ENCODE results near the gene SMYD5.

Gene SMYD5

DNA sequence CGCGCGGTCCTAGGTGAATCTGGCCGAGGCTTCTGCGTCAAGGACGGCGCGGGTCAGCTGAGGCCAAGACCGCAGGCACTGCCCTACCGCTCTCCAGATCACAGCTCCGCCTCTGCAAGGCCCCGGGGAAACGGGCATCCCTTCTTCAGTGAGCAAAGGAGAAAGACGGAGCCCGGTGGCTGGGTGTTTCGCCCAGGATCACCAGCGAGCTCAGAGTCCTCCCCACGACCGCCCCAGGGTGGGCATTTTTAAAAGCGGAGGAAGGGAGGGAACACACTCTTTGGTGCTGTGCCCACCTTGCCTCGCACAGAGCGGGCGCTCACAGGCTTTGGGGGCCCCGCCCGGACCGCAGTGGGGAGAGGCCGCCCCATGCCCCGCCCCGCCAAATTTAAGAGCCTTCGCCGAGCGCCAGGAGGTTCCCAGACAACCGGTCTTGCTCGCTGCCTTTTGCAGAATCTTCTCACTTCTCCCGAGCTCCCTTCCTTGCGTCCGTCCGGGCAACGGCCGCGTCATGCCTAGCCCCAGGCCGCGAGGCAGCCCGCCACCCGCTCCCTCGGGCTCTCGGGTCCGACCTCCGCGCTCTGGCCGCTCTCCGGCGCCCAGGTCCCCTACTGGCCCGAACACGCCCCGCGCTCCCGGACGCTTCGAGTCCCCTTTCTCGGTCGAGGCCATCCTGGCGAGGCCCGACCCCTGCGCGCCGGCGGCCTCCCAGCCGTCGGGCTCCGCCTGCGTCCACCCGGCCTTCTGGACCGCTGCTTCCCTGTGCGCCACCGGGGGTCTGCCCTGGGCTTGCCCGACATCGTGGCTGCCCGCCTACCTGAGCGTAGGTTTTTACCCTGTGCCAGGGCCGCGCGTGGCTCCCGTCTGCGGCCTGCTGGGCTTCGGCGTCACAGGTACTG is 11.6 kb upstream of the SMYD5 start, which contains the start of gene NOTO:
NOTO (plus strand) TSS at position 419 of the 899 bp plus-strand sequence; CDS start at position 512, 93 bp downstream.
- Histone ChIP-seq H3K9me3 (ENCODE audit: low read depth, low read length) (no peaks in the 10 kb centered on the region), H3K4me3 (no peak within 1 kb of the TSS), H3K9ac (ENCODE audit: insufficient read length) (no peak within 1 kb of the TSS), H3K36me3 (ENCODE audit: insufficient read depth, low read length) (no peaks in the 10 kb centered on the region), H3K27ac (no peak within 1 kb of the TSS)
- TF ChIP-seq EZH2 (IDR thresholded peaks at IDR 0.05) (no peak), FOXP2 (optimal IDR thresholded peaks at IDR 0.05; ENCODE audit: control extremely low read depth, extremely low read length, insufficient read depth) (no peak), POLR2AphosphoS5 (IDR thresholded peaks at IDR 0.05; ENCODE audit: borderline replicate concordance, low read depth, low read length) (no peak)
- DNase-seq (ENCODE audit: low read depth, low spot score), result no peak

DNA sequence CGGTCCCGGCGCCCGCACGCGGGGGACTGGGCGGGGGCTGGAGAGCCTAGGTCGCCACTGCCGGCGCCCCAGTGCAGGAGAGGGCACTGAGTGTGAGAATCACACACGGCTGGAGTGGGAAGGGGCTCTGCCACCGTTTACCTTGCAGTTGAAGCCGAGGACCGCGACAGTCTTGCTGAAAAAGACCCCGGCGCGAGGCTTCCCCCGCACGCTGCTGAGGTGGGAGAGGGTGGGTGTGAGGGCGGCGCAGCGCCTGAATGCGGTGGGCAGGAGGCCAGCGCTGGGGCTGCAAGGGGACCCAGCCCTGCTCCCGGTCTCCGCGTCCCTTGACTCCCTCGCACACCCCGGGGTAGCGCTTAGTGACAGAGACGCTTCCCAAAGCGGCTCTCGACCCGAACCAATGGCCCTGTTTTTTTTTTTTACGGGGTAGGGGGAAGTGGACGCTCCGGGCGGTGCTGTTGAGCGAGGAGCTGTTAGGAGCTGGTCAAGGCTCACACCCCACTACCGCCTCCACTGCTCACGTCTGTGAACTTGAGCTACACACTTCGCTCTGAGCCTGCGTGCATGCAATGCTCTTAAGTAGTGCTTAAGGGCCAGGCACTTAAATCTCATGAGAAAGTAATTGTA is 10.9 kb upstream of the SMYD5 start:
- H3K9me3 ChIP-seq (ENCODE audit: low read depth, low read length), result no peaks in the 10 kb centered on the region
- no peak for TF ChIP-seq EZH2 (IDR thresholded peaks at IDR 0.05)
- TF ChIP-seq POLR2AphosphoS5 (IDR thresholded peaks at IDR 0.05; ENCODE audit: borderline replicate concordance, low read depth, low read length), result no peak
- no peak for TF ChIP-seq FOXP2 (optimal IDR thresholded peaks at IDR 0.05; ENCODE audit: control extremely low read depth, extremely low read length, insufficient read depth)
- H3K36me3 ChIP-seq (ENCODE audit: insufficient read depth, low read length), result no peaks in the 10 kb centered on the region
- no peak for DNase-seq (ENCODE audit: low read depth, low spot score)
- H3K9ac ChIP-seq (ENCODE audit: insufficient read length), result no peak overlapping the region
- no peak overlapping the region for H3K27ac ChIP-seq
- H3K4me3 ChIP-seq, result no peak overlapping the region

DNA sequence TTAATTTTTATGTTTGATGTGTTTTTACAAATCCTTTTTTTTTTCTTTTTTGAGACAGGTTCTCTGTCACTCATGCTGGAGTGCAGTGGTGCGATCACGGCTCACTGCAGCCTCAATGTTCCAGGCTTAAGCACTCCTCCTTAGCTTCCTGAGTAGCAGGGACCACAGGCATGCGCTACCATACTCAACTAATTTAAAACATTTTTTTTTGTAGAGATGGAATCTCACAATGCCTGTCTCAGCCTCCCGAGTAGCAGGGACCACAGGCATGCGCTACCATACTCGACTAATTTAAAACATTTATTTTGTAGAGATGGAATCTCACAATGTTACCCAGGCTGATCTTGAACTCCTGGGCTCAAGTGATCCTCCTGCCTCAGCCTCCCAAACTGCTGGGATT is 8.4 kb upstream of the SMYD5 start:
- no peak for TF ChIP-seq POLR2AphosphoS5 (IDR thresholded peaks at IDR 0.05; ENCODE audit: borderline replicate concordance, low read depth, low read length)
- TF ChIP-seq FOXP2 (optimal IDR thresholded peaks at IDR 0.05; ENCODE audit: control extremely low read depth, extremely low read length, insufficient read depth), result no peak
- no peak for TF ChIP-seq EZH2 (IDR thresholded peaks at IDR 0.05)
- Histone ChIP-seq H3K9ac (ENCODE audit: insufficient read length) (no peak overlapping the region), H3K9me3 (ENCODE audit: low read depth, low read length) (no peaks in the 10 kb centered on the region), H3K36me3 (ENCODE audit: insufficient read depth, low read length) (no peaks in the 10 kb centered on the region), H3K27ac (no peak overlapping the region), H3K4me3 (no peak overlapping the region)
- no peak for DNase-seq (ENCODE audit: low read depth, low spot score)

DNA sequence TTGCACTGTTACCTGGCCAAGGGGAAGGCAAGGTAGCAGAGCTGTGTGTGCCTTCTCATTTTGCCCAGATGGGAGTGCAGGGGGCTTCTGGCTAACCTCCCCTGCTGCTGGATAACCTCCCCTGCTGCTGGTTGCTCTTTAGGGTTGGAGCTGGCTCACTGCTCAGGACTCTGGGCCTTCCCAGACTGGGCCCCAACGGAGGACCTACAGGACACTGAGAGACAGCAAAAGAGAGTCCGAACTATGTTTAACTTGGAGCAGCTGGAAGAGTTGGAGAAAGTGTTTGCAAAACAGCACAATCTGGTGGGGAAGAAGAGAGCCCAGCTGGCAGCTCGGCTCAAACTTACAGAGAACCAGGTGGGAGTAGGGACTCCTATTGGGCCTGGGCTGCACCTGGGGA is 5.8 kb upstream of the SMYD5 start:
- no peak for DNase-seq (ENCODE audit: low read depth, low spot score)
- Histone ChIP-seq H3K9me3 (ENCODE audit: low read depth, low read length) (no peaks in the 10 kb centered on the region), H3K27ac (no peak overlapping the region), H3K36me3 (ENCODE audit: insufficient read depth, low read length) (no peaks in the 10 kb centered on the region), H3K9ac (ENCODE audit: insufficient read length) (no peak overlapping the region), H3K4me3 (no peak overlapping the region)
- no peak for TF ChIP-seq POLR2AphosphoS5 (IDR thresholded peaks at IDR 0.05; ENCODE audit: borderline replicate concordance, low read depth, low read length)

DNA sequence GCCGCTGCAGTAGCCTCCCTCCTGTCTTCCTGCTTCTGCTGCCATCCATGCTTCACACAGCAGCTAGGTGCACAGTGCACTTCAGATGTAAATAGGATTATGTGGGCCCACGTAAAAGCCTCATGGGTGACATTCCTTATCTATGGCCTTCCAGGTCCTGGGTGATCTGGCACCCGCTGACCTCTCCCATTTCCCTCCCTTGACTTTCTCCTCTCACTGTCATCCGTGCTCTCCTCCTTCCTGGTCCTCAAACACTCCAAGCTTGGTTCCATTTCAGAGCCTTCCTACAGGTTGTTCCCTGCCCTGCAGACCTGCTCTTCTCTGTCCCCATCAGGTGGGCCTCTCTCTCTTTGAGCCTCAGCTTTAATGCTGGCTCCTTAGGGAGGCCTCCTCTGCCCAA is 4.0 kb upstream of the SMYD5 start:
- Histone ChIP-seq H3K36me3 (ENCODE audit: insufficient read depth, low read length) (no peaks in the 10 kb centered on the region), H3K27ac (no peak overlapping the region), H3K4me3 (no peak overlapping the region), H3K9me3 (ENCODE audit: low read depth, low read length) (no peaks in the 10 kb centered on the region), H3K9ac (ENCODE audit: insufficient read length) (no peak overlapping the region)
- DNase-seq (ENCODE audit: low read depth, low spot score), result no peak
- TF ChIP-seq FOXP2 (optimal IDR thresholded peaks at IDR 0.05; ENCODE audit: control extremely low read depth, extremely low read length, insufficient read depth) (no peak), POLR2AphosphoS5 (IDR thresholded peaks at IDR 0.05; ENCODE audit: borderline replicate concordance, low read depth, low read length) (no peak), EZH2 (IDR thresholded peaks at IDR 0.05) (no peak)

GRCh38 chr2:73210696-73211095 is 3.3 kb upstream of the SMYD5 start:
- H3K9ac ChIP-seq (ENCODE audit: insufficient read length), result no peak overlapping the region
- no peak overlapping the region for H3K27ac ChIP-seq
- no peak for TF ChIP-seq EZH2 (IDR thresholded peaks at IDR 0.05)
- TF ChIP-seq POLR2AphosphoS5 (IDR thresholded peaks at IDR 0.05; ENCODE audit: borderline replicate concordance, low read depth, low read length), result no peak
- TF ChIP-seq FOXP2 (optimal IDR thresholded peaks at IDR 0.05; ENCODE audit: control extremely low read depth, extremely low read length, insufficient read depth), result no peak

DNA sequence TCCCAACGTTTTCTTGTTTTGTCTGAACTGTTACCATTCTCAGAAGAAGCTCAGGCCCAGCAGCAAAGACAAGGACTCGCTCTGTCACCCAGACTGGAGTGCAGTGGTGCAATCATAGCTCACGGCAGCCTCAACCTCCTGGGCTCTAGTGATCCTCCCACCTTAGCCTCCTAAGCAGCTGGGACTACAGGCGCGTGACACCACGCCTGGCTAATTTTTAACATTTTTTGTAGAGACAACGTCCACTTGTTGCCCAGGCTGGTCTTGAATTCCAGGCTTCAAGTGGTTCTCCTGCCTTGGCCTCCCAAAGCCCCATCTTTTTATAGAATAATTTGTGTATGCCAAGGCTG is 2.0 kb upstream of the SMYD5 start:
- H3K4me3 ChIP-seq, result no peak overlapping the region
- no peaks in the 10 kb centered on the region for H3K36me3 ChIP-seq (ENCODE audit: insufficient read depth, low read length)
- H3K9ac ChIP-seq (ENCODE audit: insufficient read length), result no peak overlapping the region
- H3K9me3 ChIP-seq (ENCODE audit: low read depth, low read length), result no peaks in the 10 kb centered on the region
- TF ChIP-seq EZH2 (IDR thresholded peaks at IDR 0.05), result no peak
- no peak for TF ChIP-seq FOXP2 (optimal IDR thresholded peaks at IDR 0.05; ENCODE audit: control extremely low read depth, extremely low read length, insufficient read depth)
- TF ChIP-seq POLR2AphosphoS5 (IDR thresholded peaks at IDR 0.05; ENCODE audit: borderline replicate concordance, low read depth, low read length), result no peak
- no peak for DNase-seq (ENCODE audit: low read depth, low spot score)
- no peak overlapping the region for H3K27ac ChIP-seq

More at GRCh38 chr2:73210696-73211095, 3.3 kb upstream of the SMYD5 start:
- no peaks in the 10 kb centered on the region for H3K36me3 ChIP-seq (ENCODE audit: insufficient read depth, low read length)
- DNase-seq (ENCODE audit: low read depth, low spot score), result no peak
- H3K4me3 ChIP-seq, result no peak overlapping the region
- no peaks in the 10 kb centered on the region for H3K9me3 ChIP-seq (ENCODE audit: low read depth, low read length)

- DNase-seq (ENCODE audit: low read depth, low spot score), result no peak
- Histone ChIP-seq H3K36me3 (ENCODE audit: insufficient read depth, low read length) (no peaks in the 10 kb centered on the region), H3K4me3 (no peak overlapping the region), H3K9ac (ENCODE audit: insufficient read length) (no peak overlapping the region), H3K27ac (peak overlapping the region; percentile 78; the same call in 1 of the 2 replicates), H3K9me3 (ENCODE audit: low read depth, low read length) (no peaks in the 10 kb centered on the region)
- TF ChIP-seq EZH2 (IDR thresholded peaks at IDR 0.05) (no peak), POLR2AphosphoS5 (IDR thresholded peaks at IDR 0.05; ENCODE audit: borderline replicate concordance, low read depth, low read length) (no peak), FOXP2 (optimal IDR thresholded peaks at IDR 0.05; ENCODE audit: control extremely low read depth, extremely low read length, insufficient read depth) (no peak)
These were observed 1.4 kb upstream of the SMYD5 start for GRCh38 chr2:73212448-73213176.

All from SK-N-MC (cell line).